GM18858 (cell line): Measurements from ENCODE around the gene CADM1.

Experiments
- ATAC-seq: cut with Tn5 transposase; IDR thresholded peaks from one replicate; pipeline ENCODE4 v1.9.1; 2021; ENCODE audit not compliant: unreplicated experiment

CADM1 gene

GRCh38 chr11:115290479-115290878 is 213.7 kb downstream of the CADM1 start:
- no peak for ATAC-seq

DNA sequence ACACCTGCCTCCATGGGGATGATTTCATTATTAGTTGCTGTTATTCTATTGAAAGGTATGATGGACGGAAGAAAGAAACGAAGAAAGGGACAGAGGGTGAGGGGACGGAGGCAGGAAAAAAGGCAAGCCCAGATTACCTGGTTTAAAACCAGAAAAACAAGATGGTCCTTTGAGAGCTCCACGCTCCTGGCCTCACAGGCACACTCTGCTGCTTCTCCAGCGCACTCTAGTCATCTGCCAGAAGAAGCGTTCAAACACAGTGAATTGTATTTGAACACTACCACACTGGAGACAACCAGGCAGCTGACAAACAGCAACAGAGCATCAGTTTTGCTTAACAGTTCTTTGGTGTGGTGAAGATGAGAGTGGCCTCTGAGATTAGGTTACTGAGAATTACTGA is 216.9 kb downstream of the CADM1 start:
- ATAC-seq, result no peak

GRCh38 chr11:115286614-115287013 is 217.6 kb downstream of the CADM1 start:
- no peak for ATAC-seq

- ATAC-seq, result no peak
Observed at GRCh38 chr11:115284773-115285172, 219.4 kb downstream of the CADM1 start.

DNA sequence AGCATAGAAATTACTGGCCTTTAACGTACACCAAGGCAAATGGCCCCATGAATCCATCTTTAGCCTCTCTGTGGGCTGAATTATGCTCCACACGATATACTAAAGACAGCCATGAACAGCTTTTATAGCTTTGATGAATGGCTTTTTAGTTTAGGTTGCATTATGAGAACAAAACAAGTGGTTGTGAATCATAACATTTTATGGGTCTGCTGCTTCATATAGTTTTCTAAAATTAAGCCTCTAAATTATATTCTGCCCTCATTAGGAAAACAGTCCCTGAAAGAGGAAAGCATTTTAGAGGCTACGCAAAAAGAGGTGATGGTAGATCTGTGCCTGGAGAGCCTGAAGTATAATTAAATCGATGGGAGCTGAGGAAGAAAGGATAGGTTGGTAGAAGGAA is 221.3 kb downstream of the CADM1 start:
- no peak for ATAC-seq

DNA sequence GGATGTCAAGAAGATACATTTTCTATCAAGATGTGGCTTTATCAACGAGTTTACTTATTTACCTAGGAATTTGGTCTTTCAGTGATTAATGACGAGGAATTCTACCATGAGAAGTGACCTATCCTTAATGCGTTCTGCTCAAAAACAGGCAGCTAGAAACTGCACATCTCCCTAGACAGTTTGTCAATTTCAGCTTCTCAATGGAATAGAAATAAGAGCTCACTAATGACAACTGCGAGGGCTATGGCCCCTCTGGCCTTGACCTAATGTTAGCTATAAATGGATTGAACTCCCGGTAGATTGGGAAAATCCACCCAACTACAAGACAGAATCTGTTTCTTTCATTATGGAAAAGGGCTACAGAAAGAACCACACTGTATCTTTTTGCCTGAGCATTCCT is 223.4 kb downstream of the CADM1 start:
- ATAC-seq, result no peak

DNA sequence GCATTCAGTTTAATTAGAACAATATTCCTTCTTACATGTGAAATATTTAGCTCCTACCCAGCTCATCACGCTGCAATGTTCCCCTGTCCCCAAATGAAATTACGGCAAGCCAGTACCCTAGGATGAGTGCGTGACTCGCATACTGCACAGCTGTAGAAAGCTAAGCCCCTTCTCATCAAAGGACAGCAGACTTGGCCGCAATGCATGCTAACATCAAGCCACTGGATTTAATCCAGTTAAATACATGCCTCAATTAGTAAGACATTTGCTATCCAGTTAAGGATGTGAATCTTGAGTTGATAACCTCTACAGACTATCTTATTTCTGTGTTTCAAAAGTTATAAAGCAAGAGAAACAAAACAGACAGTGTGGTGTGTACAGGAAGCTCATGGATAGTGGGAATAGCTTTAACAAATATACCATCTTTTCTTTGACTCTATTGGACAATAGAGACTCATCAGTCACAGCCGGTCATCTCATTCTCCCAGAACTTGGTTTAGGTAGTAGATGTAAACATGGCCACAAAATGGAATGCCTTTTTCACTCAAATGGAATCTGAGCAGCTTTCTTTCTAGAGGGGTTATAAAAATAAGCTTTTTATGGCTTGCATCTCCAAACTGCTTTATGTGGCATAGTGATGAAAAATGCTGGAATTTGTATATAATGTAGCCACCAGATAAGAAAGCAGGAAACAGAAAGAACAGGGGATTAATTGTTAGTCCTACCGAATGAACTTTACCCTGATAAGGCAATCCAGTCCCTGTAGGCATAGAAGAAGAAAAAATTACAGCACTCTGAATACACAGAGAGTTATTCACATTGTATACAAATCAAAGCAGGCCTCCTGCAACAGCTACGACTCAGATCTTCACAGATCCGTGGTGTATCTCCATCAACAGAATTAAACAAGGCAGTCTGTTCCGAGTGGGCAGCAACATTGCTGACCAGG is 224.1 kb downstream of the CADM1 start:
- no peak for ATAC-seq

DNA sequence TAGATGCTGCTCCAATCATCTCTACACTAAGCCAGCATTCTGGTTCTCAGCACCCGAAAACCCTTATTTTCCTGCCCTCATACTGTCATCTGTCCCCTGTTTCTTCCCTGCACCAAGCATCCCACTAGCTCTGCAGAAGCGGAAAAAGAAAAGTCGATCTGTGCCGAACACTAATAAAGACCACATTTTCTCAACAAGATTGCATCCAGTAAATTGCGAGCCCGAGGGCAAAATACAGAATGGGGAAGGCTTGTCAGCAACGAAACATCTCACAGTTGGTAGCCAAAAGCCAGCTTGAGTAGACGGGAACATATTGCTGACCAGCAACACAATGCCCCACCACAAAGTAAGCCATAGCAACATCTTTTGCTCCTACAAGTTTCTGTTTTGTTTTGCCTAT is 227.4 kb downstream of the CADM1 start:
- no peak for ATAC-seq

- no peak for ATAC-seq
Observed at GRCh38 chr11:115276191-115276590, 228.0 kb downstream of the CADM1 start.

DNA sequence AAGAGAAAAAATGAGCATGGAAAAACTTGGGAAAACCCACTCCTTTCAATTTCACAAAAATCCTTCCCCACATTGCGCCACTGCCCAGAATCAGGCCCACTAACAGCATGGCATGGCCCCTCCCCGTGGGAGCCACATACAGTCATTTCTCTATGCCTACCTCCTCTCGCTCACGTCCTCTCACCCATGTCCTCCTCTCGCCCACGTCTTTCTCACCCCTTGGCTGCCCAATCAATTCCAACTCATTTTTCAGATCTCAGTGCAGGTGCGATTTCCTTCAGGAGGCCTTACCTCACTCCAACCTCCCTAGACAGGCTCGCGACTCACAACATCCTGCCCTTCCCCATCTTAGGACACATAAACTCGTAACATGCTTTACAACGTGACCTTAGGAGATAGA is 229.2 kb downstream of the CADM1 start:
- ATAC-seq, result no peak

DNA sequence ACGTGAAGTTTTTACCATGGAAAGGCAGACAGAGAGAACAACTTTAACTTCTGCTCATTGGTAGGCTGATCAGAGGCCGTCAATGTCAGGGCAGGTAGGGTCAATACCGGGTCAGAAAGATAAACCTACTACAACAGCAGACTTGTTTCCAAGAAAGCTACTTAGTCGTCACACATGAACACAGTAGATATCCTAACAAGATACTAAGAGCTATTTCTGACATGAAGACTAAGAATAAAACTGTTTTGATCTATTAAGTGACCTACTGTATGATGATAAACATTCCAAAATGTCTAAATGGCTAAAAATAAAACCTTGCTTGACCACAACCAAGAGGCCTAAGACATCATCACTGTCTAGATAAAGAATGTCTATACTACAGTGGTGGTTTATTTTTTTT is 231.3 kb downstream of the CADM1 start:
- ATAC-seq, result no peak

DNA sequence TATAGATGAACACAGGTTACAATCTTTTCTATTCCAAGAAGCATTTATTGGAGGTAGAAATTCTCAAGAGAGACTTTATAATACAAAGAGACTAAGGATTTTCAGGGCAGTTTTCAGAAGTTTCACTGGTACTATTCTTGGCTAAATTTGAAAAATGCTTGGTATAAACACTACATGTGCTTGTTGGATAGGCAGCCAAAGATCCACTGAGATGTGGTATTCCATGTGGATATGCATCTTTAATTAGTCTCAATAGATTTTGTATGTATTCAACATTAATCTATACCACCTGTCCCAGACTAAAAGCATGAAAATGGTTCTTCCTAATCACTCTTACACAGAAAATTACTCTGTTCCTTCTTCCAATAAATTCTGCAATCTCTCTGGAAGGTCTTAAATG is 232.6 kb downstream of the CADM1 start:
- ATAC-seq, result no peak

DNA sequence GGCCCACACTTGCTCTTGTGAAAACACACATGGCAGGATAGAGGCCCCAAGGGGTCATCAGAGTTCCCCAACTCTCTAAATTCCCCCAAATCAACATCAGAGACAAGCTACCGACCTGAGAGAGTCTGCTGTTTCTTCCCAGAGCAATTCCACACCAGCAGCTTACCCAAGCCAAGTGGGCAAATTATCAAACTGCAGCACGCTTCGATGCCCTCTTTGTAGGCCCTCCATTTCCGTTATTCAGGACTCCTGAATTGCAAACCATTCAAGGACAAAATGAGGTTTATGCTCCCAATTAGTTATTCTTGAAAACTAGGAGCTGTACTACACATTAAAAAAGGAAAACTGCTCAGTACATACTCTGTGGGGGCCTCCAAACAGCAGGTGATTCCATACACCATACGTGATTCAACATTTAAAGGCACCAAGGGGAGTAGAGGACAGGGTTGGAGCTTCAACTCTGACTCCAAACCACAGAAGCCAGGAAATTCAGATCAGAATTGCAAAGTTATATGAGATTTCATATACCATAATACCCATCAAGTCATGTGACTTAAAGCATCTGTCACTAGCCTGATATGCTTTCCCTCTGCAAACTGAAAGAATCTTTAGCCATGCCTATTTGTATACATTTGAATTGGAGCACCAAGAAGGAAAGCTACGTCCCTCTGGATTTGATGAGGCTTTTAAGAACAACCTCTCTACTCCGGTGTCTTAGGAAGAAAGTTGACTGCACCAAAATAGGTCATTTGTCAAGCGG is 234.8 kb downstream of the CADM1 start:
- no peak for ATAC-seq

GRCh38 chr11:115267871-115268270 is 236.3 kb downstream of the CADM1 start:
- ATAC-seq, result no peak

DNA sequence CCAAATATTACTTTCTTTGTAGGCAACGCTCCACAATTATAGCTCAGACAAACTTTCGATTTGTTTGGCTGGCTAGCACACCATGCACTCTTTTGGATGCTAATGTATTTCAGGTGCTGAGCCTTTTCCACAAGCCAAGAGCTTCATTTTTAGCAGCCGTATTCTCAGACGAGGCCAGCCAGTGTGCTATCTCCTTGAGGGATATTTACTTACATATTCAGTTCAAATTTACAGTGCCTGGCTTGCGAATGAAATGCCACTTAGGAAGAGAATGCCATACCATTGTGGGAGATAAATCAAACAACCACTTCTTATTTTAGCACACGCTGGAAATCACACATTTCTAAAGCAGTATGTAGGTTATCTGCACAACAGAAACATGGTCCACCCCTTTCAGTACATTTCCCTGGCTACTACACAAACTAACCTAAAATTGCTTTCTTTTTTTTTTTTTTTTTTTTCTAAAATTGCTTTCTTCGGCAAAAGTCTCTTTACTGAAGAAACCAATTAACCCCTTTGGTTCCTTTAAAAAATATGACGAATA is 236.9 kb downstream of the CADM1 start:
- ATAC-seq, result no peak

DNA sequence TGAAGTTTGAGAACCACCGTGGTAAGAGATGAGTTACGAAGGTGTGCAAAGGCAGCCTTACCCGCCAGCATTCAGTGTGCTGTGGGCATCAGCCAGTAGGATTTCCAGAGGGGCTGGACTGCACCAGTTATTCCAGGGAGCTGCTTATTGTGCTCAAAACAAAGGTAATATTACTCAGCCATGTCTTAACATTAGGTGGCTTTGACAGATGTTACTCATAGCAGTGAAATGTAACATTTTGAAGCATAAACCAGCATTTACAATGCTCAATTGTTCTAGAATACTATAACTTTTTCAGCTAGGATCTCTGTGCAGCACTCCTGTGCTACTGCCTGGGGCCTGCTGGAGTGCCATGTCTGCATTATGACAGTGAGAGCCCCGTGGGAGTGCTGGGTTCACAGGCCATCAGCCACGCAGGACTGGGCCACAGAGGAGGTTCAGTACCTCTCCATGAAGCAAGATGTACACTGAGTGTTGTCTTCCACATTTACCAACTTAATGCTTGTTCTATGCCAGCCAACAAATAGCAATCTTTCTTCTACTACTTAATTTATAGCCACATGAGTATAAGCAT is 238.1 kb downstream of the CADM1 start:
- ATAC-seq, result no peak

GRCh38 chr11:115263799-115264656 is 240.2 kb downstream of the CADM1 start:
- ATAC-seq, result no peak

- no peak for ATAC-seq
Observed at GRCh38 chr11:115258216-115258615, 246.0 kb downstream of the CADM1 start.

GRCh38 chr11:115257678-115258077 is 246.5 kb downstream of the CADM1 start:
- no peak for ATAC-seq

GRCh38 chr11:115257270-115257669 is 246.9 kb downstream of the CADM1 start:
- ATAC-seq, result no peak
